Neural progenitor cell (in vitro differentiated cells): ENCODE results near the gene ARHGAP40. TPM values are rescaled to one million over a fixed set of nuclear protein-coding genes. Genes with fewer than 3 reads are reported as not detected.

Source experiments
- DNase-seq: peaks from one replicate; pipeline ENCODE4 v3.0.0-alpha.2; 2016; ENCODE audit warnings: low spot score
- H2AFZ ChIP-seq: fragments of 200-600 bp; sonication (generic); replicated peaks from 2 replicates; pipeline ENCODE4 v1.6.1; 2016; ENCODE audit warnings: antibody characterized with exemption
- H3F3A ChIP-seq: fragments of 200-600 bp; sonication (generic); 2 replicates; pipeline ENCODE4 v1.6.1; 2016; ENCODE audit warnings: antibody characterized with exemption, low read depth
- H3K27ac ChIP-seq: fragments of 200-600 bp; sonication (generic); 2 replicates; pipeline ENCODE4 v1.5.1; 2016; ENCODE audit warnings: mild to moderate bottlenecking
- H3K27me3 ChIP-seq: fragments of 200-600 bp; sonication (generic); 2 replicates; pipeline ENCODE4 v1.6.1; 2016; ENCODE audit warnings: mild to moderate bottlenecking, moderate library complexity
- H3K36me3 ChIP-seq: fragments of 200-600 bp; sonication (generic); 2 replicates; pipeline ENCODE4 v1.5.1; 2016
- H3K4me1 ChIP-seq: fragments of 200-600 bp; sonication (generic); 2 replicates; pipeline ENCODE4 v1.6.1; 2016; ENCODE audit warnings: mixed run types
- H3K4me2 ChIP-seq: fragments of 200-600 bp; sonication (generic); 2 replicates; pipeline ENCODE4 v1.6.1; 2016
- H3K4me3 ChIP-seq: fragments of 200-600 bp; sonication (generic); 2 replicates; pipeline ENCODE4 v1.5.1; 2016
- H3K79me2 ChIP-seq: fragments of 200-600 bp; sonication (generic); 2 replicates; pipeline ENCODE4 v1.6.1; 2016; ENCODE audit warnings: low read depth
- H3K9ac ChIP-seq: fragments of 200-600 bp; sonication (generic); 2 replicates; pipeline ENCODE4 v1.6.1; 2016
- H3K9me3 ChIP-seq: fragments of 200-600 bp; sonication (generic); 2 replicates; pipeline ENCODE4 v1.5.1; 2016; ENCODE audit warnings: low read depth
- H4K20me1 ChIP-seq: fragments of 200-600 bp; sonication (generic); 2 replicates; pipeline ENCODE4 v1.6.1; 2016; ENCODE audit warnings: low read depth
- H3K27ac Mint-ChIP-seq: 3 replicates; pipeline ENCODE4 v1.8.0; 2021; ENCODE audit warnings: mixed read lengths
- H3K27me3 Mint-ChIP-seq: 2 replicates; pipeline ENCODE4 v1.8.0; 2022; ENCODE audit warnings: low read depth, mild to moderate bottlenecking, inconsistent platforms, moderate library complexity, mixed read lengths; ENCODE audit not compliant: insufficient read depth
- H3K36me3 Mint-ChIP-seq: 3 replicates; pipeline ENCODE4 v1.8.0; 2021; ENCODE audit warnings: mixed read lengths
- H3K4me1 Mint-ChIP-seq: 3 replicates; pipeline ENCODE4 v1.8.0; 2021; ENCODE audit warnings: mixed read lengths
- H3K4me3 Mint-ChIP-seq: 3 replicates; pipeline ENCODE4 v1.8.0; 2021; ENCODE audit warnings: mild to moderate bottlenecking, moderate library complexity, mixed read lengths
- H3K9me3 Mint-ChIP-seq: 3 replicates; pipeline ENCODE4 v1.8.0; 2020; ENCODE audit warnings: mixed read lengths
- CTCF ChIP-seq: fragments of 200-600 bp; sonication (generic); IDR thresholded peaks from 2 replicates; pipeline ENCODE4 v1.5.1; 2017; ENCODE audit warnings: antibody characterized with exemption, mild to moderate bottlenecking
- EZH2 ChIP-seq: fragments of 200-600 bp; sonication (generic); IDR thresholded peaks from 2 replicates; pipeline ENCODE4 v1.6.1; 2017; ENCODE audit warnings: antibody characterized with exemption, mild to moderate bottlenecking, moderate library complexity
- EZH2phosphoT487 ChIP-seq: fragments of 200-600 bp; sonication (generic); IDR thresholded peaks from 2 replicates; pipeline ENCODE4 v1.6.1; 2017; ENCODE audit warnings: antibody characterized with exemption
- total RNA-seq: library from RNA; depleted of rRNA; stranded (reverse); fragments of >200 nt; gene quantifications from 2 replicates; pipeline ENCODE4 v1.2.3, GENCODE V29; 2015; ENCODE audit warnings: low replicate concordance

ARHGAP40 gene
- total RNA-seq, 1 donor from 2014 or later, result not detected

- H3F3A ChIP-seq, result no peaks in the 10 kb centered on the region
- H2AFZ ChIP-seq, result no peak overlapping the region
- no peak overlapping the region for H3K4me3 ChIP-seq
- H3K79me2 ChIP-seq, result no peaks in the 10 kb centered on the region
- Mint-ChIP-seq H3K9me3 (no peaks in the 10 kb centered on the region), H3K4me1 (peaks cover 2% of the 10 kb centered on the region), H3K36me3 (no peaks in the 10 kb centered on the region), H3K27me3 (no peaks in the 10 kb centered on the region), H3K27ac (peak overlapping the region; percentile 61), H3K4me3 (no peak overlapping the region)
- no peak overlapping the region for H3K27ac ChIP-seq
- H3K36me3 ChIP-seq, result no peaks in the 10 kb centered on the region
- H3K4me1 ChIP-seq, result peaks cover 3% of the 10 kb centered on the region
- no peaks in the 10 kb centered on the region for H3K27me3 ChIP-seq
- H3K4me2 ChIP-seq, result no peak overlapping the region
- no peak for DNase-seq
- TF ChIP-seq CTCF (no peak), EZH2phosphoT487 (no peak), EZH2 (no peak)
- H3K9ac ChIP-seq, result no peak overlapping the region
- H4K20me1 ChIP-seq, result no peaks in the 10 kb centered on the region
- H3K9me3 ChIP-seq, result no peaks in the 10 kb centered on the region
Observed at GRCh38 chr20:38586181-38586525, 15.5 kb upstream of the ARHGAP40 start.

- Histone ChIP-seq H3K9ac (no peak overlapping the region), H3K27me3 (no peaks in the 10 kb centered on the region), H3F3A (no peaks in the 10 kb centered on the region), H3K4me3 (no peak overlapping the region), H3K4me2 (no peak overlapping the region), H3K4me1 (no peaks in the 10 kb centered on the region), H3K79me2 (no peaks in the 10 kb centered on the region), H3K9me3 (no peaks in the 10 kb centered on the region), H3K36me3 (no peaks in the 10 kb centered on the region), H2AFZ (no peak overlapping the region), H3K27ac (no peak overlapping the region), H4K20me1 (no peaks in the 10 kb centered on the region)
- TF ChIP-seq EZH2phosphoT487 (no peak), EZH2 (no peak), CTCF (no peak)
- Mint-ChIP-seq H3K36me3 (no peaks in the 10 kb centered on the region), H3K4me1 (no peaks in the 10 kb centered on the region), H3K27ac (no peak overlapping the region), H3K9me3 (no peaks in the 10 kb centered on the region), H3K4me3 (no peak overlapping the region), H3K27me3 (peaks cover 4% of the 10 kb centered on the region)
- DNase-seq, result no peak
Observed at GRCh38 chr20:38588303-38588702, 13.3 kb upstream of the ARHGAP40 start.

GRCh38 chr20:38589351-38589750 is 12.3 kb upstream of the ARHGAP40 start:
- no peaks in the 10 kb centered on the region for H3K9me3 ChIP-seq
- TF ChIP-seq CTCF, result no peak
- no peak for TF ChIP-seq EZH2phosphoT487
- no peak for TF ChIP-seq EZH2
- no peak for DNase-seq
- no peak overlapping the region for H3K4me3 ChIP-seq
- H3K9ac ChIP-seq, result no peak overlapping the region
- no peaks in the 10 kb centered on the region for H3K9me3 Mint-ChIP-seq
- H3K4me1 ChIP-seq, result no peaks in the 10 kb centered on the region
- H3K27ac Mint-ChIP-seq, result no peak overlapping the region
- H3F3A ChIP-seq, result no peaks in the 10 kb centered on the region
- H3K4me3 Mint-ChIP-seq, result no peak overlapping the region
- no peaks in the 10 kb centered on the region for H4K20me1 ChIP-seq
- no peaks in the 10 kb centered on the region for H3K27me3 ChIP-seq
- H3K4me1 Mint-ChIP-seq, result no peaks in the 10 kb centered on the region
- H3K36me3 Mint-ChIP-seq, result no peaks in the 10 kb centered on the region
- no peak overlapping the region for H3K4me2 ChIP-seq
- H3K27ac ChIP-seq, result no peak overlapping the region
- H3K79me2 ChIP-seq, result no peaks in the 10 kb centered on the region
- H2AFZ ChIP-seq, result no peak overlapping the region
- H3K27me3 Mint-ChIP-seq, result peaks cover 4% of the 10 kb centered on the region
- no peaks in the 10 kb centered on the region for H3K36me3 ChIP-seq
